Measurements from ENCODE around the gene HTR4. TPM values are rescaled to one million over a fixed set of nuclear protein-coding genes. Genes with fewer than 3 reads are reported as not detected.

The HTR4 gene
- total RNA-seq, 4 donors from 2014 or later, result not detected

DNA sequence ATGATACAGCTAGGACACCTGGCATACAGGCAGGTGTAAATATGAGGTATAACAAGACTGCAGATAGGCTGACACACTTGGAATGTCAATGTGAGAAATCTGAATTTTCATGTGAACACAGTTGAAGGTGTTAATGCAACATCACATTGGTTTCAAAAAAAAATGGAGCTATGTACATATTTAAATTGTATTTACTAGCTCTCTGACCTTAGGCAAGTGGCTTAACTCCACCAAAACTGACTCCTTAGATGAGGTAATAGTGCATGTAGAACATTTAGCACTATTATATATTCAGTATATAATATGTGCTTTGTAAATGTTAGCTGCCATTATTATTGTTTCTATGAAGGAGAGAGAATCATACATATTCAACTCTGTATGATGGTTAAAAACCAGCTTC lies 48.0 kb downstream of the HTR4 start:
- TF ChIP-seq, protein P1, sequence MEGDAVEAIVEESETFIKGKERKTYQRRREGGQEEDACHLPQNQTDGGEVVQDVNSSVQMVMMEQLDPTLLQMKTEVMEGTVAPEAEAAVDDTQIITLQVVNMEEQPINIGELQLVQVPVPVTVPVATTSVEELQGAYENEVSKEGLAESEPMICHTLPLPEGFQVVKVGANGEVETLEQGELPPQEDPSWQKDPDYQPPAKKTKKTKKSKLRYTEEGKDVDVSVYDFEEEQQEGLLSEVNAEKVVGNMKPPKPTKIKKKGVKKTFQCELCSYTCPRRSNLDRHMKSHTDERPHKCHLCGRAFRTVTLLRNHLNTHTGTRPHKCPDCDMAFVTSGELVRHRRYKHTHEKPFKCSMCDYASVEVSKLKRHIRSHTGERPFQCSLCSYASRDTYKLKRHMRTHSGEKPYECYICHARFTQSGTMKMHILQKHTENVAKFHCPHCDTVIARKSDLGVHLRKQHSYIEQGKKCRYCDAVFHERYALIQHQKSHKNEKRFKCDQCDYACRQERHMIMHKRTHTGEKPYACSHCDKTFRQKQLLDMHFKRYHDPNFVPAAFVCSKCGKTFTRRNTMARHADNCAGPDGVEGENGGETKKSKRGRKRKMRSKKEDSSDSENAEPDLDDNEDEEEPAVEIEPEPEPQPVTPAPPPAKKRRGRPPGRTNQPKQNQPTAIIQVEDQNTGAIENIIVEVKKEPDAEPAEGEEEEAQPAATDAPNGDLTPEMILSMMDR (IDR thresholded peaks at IDR 0.05; ENCODE audit: low read depth), result no peak

DNA sequence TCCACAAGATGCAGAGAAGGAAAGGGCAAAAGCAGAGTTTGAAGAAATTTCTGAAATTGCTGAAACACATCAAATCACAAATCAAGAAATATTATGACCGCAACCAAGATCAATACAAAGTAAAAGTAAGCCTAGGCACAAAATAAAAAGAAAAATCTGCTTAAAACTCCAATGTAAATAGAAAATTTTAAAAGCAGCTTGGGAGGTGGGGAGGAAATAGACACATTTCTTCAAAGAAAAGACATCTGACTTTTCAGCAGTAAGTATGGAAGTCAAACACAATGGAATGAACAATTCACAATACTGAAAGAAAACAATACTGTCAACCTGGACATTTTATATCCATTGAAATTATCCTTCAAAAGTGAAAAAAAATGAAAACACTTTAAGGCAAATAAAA lies 55.1 kb downstream of the HTR4 start:
- TF ChIP-seq, protein P1 (IDR thresholded peaks at IDR 0.05; ENCODE audit: low read depth), result no peak

DNA sequence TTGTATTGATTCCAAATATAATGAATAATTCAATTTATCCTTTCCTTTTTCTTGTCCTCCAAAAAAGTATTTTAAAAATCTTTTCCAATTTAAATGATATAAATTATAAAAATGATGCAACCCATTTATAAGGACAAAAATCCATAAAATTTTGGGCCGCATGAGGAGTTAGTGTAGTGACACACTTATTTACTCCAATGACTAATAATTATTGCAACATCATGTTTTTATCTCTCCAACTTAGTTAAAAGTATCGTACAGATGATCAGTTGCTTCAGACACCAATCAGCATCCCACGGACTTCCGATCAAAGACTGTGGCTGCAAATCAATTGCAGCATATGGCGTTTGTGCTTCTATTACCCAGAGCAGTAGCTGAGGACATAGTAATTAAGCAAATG lies 58.6 kb downstream of the HTR4 start:
- TF ChIP-seq, protein P1 (IDR thresholded peaks at IDR 0.05; ENCODE audit: low read depth), result no peak

DNA sequence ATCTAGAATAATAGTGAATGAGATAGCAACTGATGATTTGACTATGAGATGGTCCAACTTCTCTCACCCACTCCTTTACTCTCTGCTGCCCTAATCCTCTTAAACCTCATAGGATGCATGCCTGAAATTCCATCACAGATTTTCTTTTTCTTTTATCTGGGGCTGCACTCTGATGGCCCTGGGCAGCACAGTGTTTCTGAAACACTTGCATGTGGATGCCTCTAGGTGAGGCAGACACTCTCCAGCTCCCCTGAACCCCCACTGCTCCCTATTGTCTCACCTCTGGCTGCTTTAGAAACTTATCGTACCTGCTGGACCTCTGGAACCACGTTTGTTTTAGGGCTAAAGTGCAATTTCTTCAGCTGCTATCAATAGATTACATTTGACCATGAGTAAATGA lies 67.5 kb downstream of the HTR4 start:
- TF ChIP-seq, protein P1 (IDR thresholded peaks at IDR 0.05; ENCODE audit: low read depth), result no peak

DNA sequence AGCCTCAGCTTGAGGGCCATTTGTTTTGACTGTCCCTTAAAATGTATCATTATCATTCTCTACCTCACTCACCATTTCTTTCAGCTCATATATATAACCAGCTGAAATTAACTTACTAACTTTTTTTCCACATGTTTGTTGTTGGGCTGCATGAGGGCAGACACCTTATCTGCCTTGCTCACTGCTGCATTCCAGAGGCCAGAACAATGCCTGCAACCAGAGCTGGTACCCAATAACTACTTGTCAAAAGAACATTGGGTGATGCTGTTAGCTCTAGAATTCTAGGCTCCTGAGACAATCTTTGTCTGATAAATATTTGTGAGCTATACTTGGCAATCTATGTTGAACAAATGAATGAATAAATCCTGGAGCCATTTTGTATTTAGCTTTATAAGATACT lies 68.3 kb downstream of the HTR4 start:
- TF ChIP-seq, protein P1 (IDR thresholded peaks at IDR 0.05; ENCODE audit: low read depth), result no peak

DNA sequence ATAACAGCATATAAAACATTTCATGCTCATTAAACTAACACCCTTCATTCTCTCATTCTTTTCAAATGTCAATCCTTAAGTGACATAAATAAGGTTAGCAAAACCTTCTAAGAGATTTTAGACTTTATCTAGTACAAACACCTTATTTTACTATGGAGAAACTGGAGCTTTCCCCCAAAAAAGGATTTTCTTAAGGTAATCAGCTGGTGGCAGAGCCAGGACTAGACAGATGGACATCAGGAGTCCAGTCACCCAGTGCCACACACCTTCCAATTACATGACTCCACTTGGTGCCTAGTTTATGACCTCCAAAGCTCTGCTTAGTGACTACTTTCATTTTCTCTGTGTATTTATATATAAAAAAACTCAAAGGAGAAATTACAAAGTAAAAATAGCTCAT lies 70.2 kb downstream of the HTR4 start:
- TF ChIP-seq, protein P1 (IDR thresholded peaks at IDR 0.05; ENCODE audit: low read depth), result no peak

DNA sequence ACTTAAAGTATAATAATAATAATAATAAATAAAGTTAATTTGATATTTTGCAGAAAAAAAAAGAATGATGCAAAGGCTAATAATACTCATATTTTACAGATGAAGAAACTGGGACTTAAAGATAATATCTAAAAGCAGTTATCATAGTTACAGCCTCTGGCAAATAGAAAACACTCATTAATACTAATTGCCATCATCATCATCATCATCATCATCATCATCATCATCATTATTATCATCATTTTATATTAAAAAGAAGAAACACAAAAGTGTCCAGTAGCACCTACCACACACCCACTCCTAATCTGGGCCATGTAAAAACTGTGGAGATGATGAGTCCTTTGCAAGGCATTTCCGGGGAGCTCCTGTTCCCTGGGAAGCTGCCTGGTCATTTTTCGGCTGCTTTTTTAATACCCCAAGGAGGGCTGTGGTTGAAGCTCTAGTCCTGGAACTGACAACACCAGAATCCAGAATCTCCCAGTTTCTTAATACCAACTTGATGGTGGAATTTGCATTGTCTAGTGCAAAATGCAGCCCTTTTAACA lies 70.8 kb downstream of the HTR4 start:
- TF ChIP-seq, protein P1 (IDR thresholded peaks at IDR 0.05; ENCODE audit: low read depth), result no peak

Data from subcutaneous adipose tissue (tissue), 4 donors.